ENCODE results near the gene TGFBR1.

DNA sequence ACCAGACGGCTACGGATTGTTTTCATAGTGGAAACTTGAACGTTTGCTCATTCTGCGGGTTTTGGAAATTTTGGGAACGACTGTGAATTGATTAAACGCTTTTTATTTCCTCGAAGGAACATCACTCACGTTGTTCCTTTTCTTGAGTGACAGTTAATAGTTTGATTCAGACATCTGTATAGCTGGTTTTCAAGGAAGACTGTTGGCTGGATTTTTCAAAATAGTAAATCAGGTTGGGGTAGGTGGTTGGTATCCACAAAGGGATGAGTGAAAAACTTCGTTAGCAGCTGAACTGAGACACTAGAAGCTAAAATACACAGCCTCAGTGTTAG, 1.1 kb downstream of the TGFBR1 start:
- TF ChIP-seq, protein P1, sequence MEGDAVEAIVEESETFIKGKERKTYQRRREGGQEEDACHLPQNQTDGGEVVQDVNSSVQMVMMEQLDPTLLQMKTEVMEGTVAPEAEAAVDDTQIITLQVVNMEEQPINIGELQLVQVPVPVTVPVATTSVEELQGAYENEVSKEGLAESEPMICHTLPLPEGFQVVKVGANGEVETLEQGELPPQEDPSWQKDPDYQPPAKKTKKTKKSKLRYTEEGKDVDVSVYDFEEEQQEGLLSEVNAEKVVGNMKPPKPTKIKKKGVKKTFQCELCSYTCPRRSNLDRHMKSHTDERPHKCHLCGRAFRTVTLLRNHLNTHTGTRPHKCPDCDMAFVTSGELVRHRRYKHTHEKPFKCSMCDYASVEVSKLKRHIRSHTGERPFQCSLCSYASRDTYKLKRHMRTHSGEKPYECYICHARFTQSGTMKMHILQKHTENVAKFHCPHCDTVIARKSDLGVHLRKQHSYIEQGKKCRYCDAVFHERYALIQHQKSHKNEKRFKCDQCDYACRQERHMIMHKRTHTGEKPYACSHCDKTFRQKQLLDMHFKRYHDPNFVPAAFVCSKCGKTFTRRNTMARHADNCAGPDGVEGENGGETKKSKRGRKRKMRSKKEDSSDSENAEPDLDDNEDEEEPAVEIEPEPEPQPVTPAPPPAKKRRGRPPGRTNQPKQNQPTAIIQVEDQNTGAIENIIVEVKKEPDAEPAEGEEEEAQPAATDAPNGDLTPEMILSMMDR (IDR thresholded peaks at IDR 0.05), result no peak
- no peak for TF ChIP-seq POLR2A (IDR thresholded peaks at IDR 0.05)

All from body of pancreas (tissue), 4 donors.